Measurements from ENCODE around the gene OGDH.
"Not testable (repeated sequence)": the region's sequence is repeated elsewhere in the genome, so short reads cannot be mapped to it uniquely, and the experiment has no call there.

DNA sequence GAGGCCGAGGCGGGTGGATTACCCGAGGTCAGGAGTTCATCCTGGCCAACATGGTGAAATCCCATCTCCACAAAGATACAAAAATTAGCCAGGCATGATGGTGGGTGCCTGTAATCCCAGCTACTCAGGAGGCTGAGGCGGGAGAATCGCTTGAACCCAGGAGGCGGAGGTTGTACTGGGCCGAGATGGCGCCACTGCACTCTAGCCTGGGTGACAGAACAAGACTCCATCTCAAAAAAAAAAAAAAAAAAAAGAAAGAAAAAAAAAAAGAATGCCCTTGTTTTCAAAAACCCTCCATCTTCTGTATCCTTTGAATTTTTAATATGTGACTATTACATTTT, 43.8 kb upstream of the OGDH start:
- TF ChIP-seq EZH2 (IDR thresholded peaks at IDR 0.05; ENCODE audit: insufficient read depth, poor library complexity, severe bottlenecking); EZH2phosphoT487 (IDR thresholded peaks at IDR 0.05; ENCODE audit: insufficient read depth, low read depth): not testable (repeated sequence)
